ENCODE results near the gene POMGNT2.

Gene POMGNT2

DNA sequence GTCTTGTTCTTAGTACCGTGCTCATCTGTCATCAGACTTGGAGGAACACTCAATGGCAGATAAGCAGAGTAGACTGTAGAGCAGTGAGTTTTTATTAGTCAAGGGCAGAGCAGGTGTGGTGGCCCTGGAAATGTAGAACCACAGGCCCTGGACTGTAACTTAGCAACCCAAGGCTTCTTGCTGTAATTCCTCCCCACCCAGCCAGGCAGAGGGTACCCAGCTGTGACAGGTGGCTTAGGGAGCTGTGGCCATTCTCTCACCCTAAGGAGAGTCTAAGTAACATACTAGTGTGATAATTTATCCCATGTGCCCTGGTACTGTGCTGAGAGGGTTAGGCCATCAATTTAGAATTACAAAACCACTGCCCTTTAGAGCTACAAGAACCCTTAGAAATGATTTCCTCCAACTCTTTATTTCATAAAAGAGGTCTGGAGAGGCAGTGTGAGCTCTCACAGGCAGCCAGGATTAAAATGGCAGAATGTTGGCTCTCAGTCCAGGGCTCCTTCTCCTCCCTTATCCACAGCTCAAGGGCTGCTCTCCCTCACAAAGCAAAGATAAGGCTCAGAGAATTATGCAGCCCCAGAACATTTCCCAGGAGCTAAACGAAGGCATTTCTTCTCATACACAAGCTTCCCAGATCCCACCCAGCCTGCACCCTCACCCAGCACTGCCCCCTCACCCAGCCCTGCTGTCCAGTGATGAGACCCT lies 3.0 kb downstream of the POMGNT2 start:
- no peak for DNase-seq

DNA sequence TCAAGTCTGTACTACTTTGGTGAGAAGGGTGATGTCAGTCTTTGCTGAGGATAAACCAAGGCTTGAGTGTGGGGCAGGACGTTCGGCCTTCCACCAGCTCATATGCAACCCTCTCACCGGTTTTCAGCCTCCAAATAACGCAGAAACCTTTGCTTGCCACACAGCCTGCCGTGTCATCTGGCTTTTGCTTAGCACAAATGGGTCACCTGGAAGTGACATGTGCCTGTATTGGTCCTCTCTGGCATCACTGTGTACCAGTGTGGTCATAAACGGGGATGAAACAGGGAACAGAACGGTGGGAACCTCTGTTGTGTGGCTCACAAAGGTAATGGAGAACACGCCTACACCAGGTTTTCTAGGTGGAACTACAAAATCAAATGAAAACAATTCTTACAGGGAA lies 7.1 kb downstream of the POMGNT2 start:
- DNase-seq, result no peak

DNA sequence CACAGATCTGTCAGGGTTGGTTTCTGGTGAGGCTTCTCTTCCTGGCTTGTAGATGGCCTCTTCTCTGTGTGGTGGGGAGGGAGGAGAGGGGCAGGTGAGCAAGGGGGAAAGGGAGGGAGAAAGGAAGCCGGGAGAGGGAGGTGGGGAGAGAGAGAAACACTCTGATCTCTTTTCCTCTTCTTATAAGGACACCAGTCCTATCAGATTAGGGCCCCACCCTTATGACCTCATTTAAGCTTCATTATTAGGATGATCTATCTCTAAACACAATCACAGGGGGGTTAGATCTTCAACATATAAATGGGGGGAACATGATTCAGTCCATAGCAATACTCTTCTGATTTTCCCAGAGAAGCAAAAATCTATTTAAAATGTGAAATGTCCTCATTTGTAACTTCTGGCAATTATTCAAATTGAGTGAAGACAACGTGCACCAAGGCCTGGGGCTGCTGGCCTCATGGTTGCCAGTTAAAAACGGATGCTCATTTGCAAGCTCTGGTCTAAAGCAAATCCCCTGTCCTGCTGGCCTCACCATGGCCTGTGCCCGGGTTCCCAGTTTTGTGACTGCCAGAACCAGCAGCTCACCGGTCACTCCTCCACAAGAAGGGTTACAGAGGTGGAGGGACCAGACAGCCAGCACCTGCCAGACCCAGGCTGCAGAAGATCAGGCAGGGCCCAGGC lies 8.3 kb downstream of the POMGNT2 start:
- no peak for DNase-seq

DNA sequence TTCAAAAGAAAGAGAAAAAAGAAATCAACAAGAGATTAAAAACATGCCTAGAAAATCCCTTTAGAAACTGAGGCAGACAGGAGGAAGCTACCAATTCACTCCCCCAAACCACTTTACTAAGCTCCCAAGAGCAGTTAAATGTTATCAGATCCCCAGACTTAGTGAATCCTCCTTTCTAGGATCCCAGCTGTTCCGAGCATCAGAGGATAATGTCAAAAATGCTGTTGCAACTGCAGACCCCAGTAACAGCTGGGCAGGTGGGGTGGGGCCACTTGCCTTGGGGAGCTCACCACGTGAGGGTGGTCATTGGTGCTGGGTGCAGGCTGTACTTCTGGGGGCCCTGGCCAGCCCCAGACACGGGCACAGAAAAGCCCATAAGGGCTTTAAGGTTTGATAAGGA lies 9.1 kb downstream of the POMGNT2 start:
- DNase-seq, result no peak

DNA sequence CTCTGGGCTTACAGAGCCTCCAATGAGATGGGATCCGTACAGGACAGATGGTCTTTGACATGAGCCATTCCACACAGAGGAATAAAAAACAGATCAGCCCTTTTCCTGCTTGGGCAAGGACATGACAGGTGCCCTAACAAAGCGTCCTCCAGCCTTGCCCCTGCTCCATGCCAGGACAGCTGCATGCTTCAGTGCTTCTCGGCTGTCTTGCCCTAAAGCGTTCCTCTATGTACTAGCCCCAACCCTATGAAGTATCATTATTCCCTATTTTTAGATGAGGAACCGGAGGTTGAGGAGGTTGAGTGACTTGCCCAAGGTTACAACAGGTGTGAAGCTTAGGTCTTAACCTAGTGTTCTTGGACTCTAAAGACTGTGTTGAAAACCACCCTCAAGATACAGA lies 10.5 kb downstream of the POMGNT2 start:
- no peak for DNase-seq

DNA sequence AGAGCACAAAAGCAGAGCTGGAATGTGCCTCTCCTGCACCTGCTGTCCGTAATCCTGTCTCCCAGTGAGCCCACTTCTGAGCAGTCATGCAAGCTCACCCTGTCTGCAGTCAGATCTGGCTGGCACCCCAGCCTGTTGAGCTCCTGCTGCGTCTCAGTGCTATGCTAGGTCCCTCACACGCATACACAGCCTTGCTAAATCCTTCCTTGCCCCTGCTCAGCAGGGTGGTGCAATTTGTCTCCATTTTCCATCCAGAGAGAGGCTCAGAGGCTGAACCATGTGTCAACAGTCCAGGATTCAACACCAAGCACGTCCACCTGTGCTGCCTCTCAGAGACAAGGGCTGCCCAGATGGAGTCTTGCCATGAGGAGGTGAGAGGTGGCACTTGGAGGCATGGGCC lies 11.0 kb downstream of the POMGNT2 start:
- DNase-seq, result no peak

DNA sequence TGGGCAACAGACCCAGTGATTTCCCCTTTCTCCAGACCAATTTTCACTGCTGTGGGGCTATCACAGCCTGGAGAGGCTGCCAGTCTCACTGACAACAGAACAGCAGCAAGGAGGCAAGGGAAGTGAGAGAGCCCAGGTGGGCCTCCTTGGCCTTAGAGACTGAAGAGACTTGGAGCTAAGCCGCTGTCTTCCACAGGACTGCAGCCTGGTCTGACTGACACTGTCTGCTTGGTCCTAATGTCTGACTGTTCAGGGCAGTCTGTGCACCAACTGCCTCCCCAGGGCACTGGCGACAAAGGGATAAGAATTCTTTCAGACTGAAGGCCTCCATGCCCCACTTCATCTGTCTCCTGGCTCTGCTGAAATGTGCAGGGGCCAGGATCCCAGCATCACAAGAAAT lies 11.5 kb downstream of the POMGNT2 start:
- DNase-seq, result no peak

DNA sequence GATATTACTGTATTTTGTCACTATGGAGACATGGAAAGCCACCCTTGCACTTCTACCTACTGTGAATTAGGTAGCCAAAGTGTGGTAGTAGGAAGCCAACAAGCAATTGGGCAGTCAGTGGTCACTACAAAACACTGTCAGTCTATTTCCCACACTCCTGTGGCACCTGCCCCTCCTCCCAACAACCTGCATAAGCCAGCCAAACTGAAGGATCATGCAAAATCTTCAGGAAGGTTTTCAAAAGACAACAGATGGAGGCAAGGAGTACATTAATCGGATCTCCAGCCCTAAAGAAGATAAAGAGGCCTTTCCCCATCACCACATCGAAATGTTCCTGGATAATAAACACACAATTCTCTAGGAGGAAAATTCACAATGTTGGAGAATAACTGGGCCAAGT lies 11.9 kb downstream of the POMGNT2 start:
- no peak for DNase-seq

DNA sequence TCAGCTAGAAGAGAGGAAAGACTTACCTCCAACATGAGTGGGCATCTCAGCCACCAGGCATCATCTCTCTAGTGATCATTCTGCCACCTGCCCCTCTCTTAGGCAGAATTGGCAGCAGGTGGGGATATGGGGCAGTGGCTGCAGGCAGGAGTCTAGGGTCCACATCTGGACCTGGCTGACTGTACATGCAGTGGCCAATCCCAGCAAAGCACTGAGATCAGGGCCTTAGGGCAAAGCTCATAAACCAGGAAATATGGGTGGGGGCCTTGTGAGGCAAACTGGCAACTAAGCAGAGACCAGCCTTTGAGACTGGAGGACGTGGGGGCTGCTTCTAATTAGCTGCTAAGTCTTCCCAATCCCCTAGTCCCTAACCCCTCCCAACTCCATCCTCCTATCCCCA lies 12.9 kb downstream of the POMGNT2 start:
- DNase-seq, result no peak

DNA sequence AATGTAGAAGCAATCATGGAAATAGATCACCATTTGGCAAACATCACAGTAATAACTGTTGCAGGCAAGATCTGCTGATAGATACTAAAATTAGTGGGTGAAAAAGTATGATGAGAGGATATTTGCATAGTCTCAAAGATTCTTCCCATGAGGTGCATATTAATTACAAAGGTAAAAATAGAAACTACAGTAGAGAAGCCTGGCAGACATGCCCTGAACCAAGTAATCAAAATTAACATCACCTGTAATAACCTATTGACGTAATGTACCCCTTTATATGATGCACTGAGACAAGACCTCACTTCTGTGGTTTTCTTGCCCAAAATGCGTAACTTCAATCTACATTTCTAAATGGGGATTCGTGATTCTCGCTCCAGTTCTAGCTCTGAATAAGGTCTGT lies 14.4 kb downstream of the POMGNT2 start:
- no peak for DNase-seq

DNA sequence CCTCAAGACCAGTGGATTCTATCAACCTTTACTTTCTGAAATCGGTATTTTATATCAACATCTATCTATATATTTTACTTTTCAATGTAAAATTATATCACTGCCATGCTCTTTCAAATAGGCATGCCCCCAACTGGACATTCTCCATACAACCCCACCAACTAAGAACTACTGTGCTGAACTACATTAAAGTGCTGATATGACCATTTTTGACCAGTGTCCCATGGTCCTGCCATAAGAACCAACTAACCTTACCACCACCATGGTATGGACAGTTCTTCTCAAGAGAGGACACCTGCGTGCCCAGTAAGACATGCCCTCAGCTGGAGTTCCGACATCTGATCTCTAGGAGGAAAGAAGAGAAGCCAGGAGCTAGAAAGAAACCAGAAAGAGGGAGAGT lies 15.6 kb downstream of the POMGNT2 start:
- DNase-seq, result no peak

DNA sequence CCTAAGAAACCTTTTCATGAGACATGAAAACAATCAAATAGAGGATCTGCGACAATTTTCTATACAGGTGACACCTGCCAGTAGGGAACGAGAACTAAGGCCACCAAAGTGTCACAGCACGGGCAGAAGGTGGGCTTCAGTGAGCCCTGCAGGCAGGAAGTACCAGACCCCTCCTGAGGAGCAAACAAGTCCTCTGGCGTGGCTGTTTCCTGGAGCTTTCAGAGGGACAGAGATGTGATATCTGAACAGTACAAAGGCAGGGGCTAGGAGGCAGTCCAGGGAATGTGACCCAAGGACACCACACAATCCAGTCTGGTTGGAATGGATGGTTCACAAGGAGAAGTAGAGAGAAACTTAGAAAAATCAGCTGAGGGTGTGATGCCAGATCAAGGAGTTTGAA lies 16.8 kb downstream of the POMGNT2 start:
- no peak for DNase-seq

DNA sequence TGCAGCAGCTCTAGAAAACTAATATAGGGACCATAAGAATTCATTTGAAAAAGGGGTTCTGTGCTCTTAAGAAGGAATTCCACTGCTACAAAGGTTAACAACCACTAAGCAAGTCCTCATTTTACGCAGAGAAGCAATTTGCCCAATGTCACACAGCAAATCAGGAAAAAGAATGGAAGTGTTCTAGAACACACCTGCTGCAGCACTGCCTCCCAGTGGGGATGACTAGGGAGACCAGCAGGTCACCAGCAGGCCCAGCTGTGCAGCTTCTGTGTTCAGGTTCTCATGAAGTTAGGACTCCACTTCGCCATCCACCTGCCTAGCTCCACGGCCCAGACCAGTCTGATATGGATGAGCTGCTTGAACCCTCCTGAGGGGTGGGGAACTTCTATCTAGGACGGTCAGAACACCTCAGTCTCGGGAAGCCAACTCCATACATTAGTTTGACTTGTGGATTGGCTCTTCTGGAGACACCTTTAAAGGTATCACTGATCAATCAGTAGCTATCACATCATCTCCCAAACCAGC lies 18.6 kb downstream of the POMGNT2 start:
- DNase-seq, result no peak

DNA sequence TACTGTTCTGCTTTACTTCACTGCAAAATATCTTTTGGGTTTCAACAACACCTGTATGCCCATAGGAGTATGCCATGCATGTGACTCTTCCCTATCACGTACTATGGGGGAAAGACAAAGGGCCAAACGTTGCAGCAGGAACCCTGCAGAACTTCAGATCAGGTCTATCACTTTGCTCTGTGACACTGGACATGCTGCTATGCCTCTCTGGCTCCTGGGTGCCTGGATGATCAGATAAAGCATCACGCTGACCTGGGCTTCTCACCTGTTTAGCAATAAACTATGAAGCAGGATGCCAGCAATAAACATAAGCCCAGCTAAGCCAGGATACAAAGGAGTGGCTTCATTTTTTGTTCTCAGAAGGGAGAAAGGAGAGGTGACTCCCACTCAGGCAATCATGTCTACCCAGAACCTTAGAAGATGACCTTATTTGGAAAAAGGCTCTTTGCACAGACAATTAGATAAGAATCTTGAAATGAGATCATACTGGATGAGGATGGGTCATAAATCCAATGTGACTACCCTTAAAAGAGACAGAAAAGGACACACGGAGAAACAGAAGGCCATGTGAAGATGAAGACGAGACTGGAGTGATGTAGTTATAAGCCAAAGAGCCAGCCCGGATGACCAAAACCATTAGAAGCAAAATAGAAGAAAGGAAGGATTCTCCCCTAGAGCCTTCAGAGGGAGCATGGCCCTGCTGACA lies 19.3 kb downstream of the POMGNT2 start:
- no peak for DNase-seq

DNA sequence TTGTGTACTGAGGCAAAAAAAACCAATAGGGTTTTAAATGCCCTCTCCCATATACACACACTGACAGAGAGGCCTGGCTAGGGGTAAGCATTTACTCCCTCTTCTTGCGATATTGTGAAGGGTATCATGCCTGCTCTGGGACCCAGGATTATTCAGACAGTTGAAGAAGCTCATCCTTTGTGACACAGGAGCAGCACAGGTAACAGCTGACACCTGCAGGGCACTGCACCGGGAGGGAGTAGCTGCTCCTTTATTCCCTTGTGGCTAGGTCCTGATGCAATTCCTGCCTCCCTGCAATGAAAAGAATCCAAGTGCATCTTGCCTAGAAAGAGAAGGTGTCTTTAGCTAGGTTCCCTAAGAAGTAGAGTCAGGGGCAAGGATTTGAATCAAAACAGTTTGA lies 23.4 kb downstream of the POMGNT2 start:
- DNase-seq, result no peak

DNA sequence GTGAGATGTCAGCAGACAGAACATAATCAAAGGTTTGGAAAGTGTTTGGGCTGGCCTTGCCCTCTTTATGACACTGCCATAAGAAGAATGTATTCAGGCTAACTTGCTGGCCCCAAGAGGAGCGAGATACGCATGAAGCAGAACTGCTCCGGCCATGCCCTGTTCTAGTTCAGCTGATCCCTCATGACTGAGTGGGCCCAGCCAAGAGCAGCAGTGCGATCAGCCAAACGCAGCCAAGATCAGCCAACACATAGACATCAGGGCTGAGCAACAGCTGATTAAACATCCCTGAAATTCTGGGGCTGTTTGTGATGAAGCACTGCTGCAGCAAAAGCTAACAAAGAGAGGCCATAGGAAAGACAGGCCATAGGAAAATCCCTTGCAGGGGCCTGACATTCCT lies 24.1 kb downstream of the POMGNT2 start:
- no peak for DNase-seq

DNA sequence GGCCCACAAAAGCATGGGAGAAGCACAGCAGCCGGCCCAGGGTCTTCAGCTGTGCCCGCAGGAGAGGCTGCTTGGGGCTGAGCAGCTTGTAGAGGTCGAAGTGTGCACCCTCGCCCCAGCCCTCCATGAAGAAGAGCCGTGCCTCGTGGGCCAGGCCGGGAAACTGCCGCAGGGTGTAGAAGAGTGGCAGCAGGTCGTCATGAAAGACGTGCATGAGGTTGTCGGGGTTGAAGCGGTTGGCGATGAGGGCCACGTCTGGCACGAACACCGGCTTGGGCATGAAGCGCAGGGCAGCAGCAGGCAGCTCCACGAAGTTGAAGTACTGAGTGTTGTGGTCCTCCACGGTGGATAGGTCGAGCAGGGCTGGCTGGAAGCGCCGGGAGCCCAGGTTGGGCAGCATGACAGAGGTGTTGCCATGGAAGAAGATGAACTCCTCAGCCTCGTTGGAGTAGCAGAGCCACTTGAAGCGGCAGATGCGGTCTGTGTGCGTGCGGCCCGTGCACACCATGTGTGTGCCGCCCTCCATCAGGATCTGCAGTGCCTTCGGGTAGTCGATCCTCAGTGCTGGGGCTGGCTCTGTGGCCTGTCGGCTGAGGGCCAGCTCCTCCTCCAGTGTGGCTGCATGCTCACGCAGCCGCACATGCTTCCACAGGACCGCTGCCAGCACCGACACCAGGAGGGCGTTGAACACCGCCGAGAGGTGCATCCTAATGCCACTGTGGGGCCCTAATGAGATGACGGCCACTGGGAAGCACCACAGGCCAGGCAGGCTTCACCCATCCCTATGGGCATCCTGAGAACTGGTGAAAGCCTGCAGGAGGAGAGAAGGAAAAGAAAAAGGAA lies 24.9 kb downstream of the POMGNT2 start:
- no peak for DNase-seq

DNA sequence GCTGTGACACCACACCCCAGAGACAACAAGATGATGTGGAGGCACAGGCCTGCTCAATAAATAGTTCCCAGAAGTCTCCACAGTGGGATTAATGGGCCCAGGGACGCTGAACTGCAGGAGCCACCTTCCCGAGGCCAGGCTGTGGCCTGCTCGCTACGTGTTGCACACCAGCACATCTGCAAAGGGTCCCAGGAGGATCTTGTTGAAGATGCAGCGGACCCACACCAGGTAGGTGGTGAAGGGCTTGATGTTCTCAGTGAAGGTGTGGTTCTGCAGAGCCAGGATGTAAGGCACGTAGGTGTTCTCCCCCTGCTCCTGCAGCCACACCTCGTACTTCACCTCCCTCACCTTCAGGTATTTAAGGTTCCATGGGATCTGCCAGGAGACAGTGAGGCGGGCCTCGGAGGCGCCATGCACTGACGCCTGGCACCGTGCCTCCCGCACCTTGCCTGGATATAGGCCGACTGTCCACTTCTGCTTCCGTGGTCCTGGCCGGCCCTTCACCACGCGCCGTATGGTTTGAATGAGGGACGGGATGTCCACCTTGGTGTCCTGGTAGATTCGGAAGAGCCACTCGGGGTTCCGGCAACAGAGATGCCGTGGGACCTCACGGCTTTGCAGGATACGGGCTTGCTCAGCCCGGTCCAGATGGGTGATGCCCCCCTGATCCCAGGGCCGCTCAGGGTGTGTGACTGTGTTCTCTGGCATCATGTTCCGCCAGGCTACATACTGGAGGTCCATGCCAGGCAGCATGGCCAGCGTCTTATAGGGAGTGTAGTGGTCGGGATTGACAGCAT lies 26.1 kb downstream of the POMGNT2 start:
- no peak for DNase-seq

DNA sequence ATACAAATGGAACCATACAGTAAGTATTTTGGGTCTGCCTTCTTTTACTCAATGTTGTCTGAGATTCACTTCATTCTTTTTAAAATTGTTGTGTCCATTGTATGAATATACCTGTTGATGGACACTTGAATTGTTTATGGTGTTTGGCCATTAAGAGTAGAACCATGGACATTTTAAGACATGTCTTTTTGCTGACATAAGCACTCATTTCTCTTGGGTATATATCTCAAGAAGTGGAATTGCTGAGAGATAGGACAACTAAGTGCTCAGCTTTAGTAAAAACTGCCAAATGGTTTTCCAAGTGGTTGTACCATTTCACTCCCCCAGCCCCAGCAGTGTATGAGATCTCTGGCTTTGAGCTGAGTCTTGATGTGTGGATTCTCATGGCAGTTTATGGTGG lies 28.2 kb downstream of the POMGNT2 start:
- no peak for DNase-seq

DNA sequence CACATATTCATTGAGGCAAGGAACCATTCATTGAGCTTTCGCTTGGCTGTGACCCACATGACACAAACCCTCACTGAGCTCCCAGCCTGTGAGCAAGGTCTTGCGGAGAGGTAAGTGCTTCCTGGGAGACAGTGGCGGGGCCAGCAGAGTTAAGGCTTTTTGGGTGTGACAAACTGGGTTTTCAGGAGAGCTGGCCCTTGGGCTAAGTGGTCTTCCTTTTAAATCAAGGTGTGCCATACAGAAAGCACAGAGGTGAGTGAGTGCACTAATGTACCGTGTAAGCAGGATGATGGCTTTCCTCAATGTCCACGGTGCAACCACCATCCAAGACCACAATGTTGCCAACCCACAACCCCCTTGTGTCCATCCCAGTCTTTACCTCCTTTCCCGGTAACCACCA lies 28.6 kb downstream of the POMGNT2 start:
- DNase-seq, result no peak

DNA sequence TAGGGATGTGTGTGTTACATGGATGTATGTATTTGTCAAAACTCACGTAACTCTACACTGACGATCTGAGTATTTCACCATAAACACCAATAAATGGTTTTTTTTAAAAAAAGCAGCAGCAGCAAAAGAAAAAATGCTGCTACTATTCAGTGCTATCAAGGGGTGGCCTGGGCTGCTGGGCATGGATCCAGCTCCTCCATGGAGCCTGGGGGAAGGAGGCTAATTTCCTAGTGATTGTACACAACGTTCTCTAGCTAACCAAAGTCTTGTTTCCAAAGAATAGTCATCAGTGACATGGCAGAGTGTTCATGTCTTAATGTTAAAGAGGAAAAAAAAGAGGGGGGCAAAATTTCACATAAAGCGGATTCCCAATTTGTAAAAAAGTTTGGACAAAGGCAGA lies 29.0 kb downstream of the POMGNT2 start:
- DNase-seq, result no peak

Measured in activated T-cell treated with anti-CD3 and anti-CD28 coated beads, Interleukin-2, amount 50 U/mL, for 1 hour (primary cell).